GM21528 (cell line): ENCODE measurements around the gene ARHGAP22.

Experiments
- ATAC-seq: cut with Tn5 transposase; IDR thresholded peaks from one replicate; pipeline ENCODE4 v1.9.1; 2021; ENCODE audit warnings: mild to moderate bottlenecking, moderate library complexity; ENCODE audit not compliant: unreplicated experiment, low FRiP score

ARHGAP22 gene

DNA sequence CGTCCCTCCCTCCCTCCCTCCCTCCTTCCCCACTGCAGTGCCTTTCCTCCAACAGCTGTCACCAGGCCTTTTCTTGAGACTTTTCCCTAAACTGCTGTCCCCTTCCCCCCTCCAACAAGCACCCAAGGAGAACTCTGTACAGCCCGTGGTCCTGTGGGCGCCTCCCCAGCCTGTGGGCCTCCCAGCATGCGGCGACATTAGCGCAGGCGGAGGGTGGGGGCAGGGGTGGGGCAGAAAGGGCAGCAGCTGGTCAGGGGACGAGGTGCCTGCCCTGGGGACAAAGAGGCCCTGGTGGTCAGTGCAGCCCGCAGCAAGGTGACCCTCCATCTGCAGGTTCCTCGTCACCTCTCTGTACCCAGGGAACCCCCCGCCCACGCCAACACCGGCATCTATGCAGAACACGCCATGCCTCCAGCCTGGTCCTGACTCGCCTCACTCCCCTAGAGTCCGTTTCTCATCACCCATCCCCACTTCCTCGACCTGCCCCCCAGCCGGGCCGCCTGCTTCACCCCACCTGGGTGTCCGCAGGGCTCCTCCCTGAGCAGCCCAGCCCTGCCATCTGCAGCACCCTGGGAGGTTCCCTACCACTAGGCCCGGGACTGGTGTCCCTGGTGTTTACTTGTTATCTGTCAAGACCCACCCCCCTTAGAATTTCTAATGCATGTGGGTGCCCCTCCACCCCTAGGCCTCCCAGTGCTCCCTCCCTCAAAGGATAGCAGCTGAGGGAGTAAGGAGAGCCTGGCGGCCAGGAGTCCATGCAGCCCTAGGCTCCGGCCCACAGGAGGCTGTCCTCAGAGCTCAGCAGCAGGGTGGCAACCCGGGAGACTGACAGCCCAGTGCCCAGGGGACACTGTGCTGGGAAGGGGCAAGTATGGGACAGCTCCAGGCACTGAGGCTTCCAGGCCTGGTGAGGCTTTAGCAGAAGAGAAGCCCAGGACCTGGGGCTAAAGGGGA lies 147.8 kb downstream of the ARHGAP22 start:
- ATAC-seq, result no peak

DNA sequence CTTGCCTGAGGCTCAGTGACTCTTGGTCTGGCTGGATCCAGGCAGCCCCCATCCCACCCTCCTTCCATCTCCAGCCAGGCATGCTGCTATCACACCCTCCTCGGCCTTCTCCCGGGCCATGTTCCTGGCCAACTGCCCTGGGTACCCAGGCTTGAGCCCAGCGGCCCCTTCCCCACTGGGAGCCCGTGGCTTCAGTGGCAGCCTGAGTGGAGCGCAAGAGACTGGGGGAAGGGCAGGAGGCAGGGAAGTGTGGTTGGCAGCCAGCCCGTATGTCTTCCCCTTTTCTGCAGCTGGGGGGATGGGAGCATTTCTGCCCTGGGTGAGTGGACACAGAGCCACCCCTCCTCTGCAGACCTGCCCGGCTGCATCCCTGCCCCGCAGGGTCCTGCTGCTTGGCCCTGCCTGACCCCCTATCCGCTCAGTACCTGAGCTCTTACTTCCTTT lies 148.5 kb downstream of the ARHGAP22 start:
- no peak for ATAC-seq

DNA sequence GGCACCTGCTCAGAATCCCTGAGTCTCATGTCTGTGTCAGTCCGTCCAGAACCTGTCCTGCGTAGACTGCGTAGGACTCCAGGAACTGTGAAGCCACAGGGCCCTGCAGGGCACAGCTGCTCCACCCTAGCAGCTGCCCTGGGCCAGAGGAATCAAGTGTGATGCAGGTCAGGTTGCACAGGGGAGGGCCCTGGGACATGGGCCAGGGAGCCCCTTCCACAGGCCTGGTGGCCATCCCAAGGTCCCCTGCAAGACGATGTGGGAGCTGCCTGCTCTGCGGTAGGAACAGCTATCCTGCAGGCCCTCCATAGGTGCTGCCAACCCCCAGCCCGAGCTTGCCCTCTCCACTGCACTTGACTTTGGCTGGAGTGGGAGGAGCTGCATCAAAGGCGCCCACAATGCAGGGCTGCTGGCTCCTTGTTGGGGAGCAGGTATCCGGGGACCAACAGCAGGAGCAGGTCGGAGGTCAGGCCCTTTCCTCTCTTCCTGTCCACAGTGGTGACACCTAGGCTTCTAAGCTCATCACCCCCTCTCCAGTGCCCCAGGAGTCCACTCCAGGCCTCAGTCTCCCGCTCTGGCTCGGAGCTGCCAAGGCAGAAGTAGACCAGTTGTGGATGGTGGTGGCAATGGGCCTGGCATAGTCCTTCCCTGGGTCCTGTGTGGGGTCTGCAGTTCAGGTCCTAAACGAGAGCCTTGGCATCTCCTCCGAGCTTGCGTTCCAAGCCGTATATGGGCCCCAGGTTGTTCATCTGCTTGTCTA lies 149.3 kb downstream of the ARHGAP22 start:
- ATAC-seq, result no peak

DNA sequence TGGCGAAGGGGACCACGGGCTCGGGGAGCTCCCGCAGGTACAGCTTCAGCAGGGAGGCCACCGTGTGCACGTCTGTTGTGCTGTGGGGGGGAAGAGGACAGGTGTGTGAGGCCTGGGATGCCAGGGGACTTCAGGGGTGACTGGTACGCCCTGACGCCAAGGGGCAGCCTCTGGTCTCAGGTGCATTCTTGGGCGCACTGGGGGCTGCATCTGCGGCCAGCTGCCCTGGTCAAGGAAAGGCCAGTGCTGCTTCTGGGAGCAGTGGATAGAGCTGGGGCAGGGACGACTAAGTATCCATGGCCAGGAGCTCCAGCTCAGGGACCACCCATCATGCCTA lies 149.8 kb downstream of the ARHGAP22 start:
- ATAC-seq, result no peak

DNA sequence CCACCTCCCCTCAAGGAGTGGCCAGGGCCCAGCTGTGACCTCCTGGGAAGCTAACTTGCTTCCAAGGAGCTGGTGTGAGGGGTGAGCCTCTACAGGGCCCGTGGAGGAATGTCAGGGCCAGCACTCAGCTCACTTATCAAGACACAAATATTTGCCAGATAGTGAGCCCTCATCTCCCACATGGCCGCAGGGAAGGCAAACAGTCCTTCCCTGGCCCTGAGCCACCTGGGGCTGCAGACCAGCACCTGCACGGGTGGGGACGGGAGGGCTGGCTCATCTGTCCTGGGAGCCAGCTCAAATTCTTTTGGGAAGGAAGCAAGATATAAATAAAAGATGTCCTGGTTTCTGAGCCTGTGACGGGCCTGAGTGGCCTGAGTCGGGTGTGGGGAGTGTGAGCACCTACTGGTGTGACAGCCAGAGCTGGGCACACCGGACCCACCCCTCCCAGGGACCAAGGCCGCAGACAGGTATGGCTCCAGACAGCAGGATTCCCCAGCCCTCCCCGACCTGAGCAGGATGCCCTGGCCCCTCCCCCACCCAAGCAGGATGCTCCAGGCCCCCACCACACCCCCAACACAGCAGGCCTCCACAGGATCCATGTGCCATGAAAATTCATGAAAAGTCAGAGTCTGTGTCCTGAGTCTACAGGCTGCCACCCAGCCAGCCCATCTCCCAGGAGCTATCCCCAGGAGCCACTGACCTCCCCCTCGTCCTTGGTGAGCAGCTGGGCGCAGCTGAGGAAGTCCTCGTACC lies 150.4 kb downstream of the ARHGAP22 start:
- ATAC-seq, result no peak

DNA sequence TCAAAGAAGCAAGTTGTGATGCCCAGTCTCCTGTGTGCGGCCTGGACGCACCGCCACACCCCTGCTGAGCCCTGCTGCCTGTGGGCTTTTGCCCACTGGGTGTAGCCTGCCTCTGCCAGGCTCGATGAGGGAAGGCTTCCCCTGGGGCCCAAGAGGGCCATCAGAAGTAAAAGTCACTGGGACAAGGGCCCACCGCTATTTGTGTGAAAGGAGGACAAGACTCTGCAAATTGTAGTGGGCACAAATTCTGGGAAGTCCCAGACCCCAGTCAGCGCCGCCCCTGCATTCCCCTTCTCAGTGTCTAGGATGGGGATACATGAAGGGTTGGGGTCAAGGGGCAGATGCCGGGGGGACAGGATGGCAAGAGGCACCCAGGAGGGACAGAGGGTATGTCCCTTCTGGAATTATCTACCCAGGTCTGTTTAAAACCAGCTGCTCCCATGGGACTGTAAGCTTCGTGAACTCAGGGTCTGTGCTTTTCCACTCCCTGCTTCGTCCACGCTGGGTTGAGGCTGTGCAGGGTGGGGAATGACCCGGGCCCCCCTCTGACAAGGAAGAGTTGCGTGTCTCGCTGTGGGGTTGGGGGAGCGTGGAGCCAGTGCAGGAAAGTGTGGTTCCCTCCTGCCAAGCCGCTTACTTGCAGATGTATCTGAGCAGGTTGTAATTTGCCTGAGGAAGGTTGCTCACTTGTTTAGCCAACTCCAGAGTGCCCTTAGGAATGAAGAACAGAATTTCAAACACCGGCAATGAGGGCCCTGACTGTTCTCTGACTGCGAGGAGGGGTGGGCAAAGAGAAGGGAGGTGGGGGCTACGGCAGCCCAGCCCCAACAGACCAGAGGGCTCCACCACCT lies 151.2 kb downstream of the ARHGAP22 start:
- ATAC-seq, result no peak

DNA sequence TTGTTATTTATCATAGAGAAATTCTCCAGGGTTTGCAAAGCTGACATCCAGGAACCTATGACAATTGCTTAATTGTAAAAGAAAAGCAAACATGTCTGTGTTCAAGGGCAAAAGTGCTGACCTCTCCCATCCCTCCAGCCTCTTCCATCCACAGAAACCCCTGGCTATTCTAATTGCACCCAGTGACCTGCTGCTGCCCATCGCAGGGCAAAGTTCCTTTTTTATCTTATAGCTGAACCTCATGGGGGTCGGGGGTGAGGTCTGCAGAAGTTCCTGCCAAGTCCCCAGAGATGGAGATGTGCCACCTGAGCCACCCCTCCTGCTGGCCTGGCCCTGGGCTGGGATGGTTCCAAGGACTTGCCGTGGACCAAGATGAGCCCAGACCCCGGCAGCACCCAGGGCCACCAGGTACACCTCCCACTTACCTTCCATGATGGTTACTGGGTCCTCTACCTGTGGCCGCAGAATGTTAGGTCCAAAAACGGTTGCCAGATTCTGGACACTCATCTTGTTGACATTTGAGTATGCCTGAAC lies 151.9 kb downstream of the ARHGAP22 start:
- ATAC-seq, result no peak

DNA sequence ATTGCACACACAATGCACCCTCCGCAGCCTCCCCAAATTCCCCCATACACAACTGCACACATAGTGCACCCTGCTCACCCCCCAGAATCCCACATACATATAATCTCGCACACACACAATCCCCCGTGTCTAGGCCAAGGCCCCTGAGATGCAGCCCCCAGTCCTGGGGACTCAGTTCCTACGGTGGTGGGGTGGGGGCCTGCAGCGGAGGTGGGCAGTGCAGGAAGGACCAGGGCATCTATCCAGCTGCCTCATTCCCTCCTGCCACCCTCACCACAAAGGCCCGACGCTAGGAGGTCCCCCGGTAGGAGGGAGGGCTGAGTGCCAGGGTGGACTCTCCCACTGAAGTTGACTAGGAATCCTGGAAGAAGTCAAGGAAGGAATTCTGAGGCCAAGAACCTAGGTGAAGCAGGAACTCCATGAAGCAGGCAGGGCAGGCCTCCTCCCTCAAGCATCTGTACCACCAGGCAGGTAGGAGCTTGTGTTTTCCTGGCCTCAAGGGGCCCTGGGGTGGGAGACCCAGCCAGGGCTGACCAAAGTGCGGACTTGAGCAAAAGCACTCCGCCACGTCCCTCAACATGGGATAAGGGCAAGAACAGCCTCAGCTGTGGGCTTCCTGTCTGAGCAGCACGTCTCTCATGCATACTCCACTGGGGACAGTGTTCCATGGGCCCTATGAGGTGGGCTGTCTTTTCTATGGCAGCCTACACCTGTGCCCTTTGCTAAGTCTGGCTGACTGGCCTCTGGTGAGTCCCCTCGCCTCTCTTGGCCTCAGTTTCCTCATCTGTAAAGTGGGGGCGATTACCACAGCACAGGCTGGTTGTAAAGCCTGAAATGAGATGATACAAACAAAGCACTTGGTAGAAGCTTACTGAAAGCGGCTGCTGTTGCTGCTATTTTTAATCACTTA lies 152.6 kb downstream of the ARHGAP22 start:
- no peak for ATAC-seq

DNA sequence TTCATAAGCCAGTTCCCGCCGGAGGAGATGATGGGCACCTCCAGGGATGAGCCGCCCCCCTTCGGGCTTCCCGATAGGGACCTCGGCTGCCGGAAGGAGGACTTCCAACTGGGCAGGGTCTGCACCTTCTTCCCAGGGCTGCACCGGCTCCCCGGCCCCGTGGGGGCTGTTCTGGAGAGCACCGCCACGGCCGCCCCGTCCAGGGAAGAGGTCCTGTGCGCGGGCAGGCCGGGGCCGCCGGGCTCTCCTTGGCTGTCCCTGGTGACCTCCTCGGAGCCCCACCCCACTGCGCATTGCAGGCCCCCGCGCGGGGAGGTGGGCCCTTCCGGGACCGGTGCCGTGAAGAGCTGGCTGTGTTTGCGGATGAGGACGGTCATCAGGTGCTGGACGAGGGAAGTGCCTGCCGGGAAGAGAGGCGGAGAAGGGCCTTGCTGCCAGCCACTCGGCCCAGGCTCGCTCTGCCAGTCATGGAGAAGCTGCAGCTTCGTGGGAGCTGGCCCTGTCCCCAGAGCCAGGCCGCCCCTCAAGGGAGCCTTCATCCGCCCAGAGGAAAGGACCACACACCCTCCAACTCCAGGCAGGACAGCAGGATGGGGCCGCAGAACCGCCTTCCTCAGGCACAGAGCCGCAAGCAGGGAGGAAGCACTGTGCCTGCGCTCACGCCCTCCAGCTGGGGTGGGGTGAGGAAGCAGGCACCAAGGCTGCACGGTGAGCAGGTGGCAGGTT lies 154.0 kb downstream of the ARHGAP22 start:
- no peak for ATAC-seq

DNA sequence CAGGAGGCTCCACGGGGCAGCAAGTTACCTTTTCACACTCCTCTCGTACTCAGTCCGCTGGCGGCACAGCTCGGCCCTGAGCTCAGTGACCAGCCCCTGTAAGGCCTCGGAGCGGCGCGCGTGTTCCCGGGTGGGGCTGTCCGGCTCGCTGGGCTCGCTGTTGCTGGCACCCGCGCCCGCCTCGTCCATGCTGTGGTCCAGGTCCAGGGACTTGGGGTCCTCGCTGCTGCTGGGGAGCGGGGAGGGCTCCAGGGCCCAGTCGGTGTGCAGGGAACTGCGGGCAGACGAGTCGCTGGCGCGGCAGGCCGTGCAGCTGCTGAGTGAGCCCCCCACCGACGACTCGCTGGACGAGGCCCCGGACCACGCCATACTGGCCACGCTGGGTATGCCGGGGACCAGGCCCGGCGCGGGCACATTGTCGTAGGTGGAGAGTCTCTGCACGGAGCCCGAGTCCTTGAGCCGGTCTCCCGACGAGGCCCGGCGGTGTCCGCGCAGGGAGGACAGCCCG lies 154.6 kb downstream of the ARHGAP22 start:
- no peak for ATAC-seq

DNA sequence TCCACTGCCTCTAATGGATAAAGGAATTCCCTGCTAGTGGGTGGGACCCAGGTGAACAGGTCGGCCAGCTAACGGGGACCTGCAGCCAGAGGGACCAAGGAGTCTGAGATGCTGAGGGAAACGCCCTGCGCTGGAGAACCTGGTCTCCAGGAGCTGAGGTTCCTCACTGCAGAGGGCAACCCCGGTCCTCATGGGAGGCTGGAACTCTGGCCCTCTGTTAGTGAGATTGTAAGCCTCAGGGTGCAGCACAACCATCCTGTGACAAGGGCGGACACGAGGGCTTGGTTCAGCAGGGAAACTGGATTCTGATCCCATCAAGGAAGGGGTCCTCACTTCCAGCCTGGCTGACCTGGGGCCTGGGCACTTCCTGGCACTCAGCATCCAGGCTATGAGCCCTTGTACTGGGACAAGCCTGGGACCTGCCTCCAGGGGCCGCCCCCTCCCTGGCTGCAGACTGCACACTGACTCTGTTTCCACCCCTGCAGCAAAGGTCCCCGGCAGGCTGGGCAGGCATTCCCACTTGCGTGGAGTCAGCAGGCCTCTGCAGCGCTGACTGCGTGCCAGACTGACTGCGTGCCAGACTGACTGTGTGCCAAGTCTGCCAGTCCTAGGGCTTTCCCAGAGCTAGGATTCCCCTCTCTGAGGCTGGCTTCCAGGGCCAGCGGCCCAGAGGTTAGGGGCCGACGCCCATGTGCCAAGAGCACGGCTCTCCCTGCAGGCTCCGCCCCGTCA lies 155.2 kb downstream of the ARHGAP22 start:
- ATAC-seq, result no peak

DNA sequence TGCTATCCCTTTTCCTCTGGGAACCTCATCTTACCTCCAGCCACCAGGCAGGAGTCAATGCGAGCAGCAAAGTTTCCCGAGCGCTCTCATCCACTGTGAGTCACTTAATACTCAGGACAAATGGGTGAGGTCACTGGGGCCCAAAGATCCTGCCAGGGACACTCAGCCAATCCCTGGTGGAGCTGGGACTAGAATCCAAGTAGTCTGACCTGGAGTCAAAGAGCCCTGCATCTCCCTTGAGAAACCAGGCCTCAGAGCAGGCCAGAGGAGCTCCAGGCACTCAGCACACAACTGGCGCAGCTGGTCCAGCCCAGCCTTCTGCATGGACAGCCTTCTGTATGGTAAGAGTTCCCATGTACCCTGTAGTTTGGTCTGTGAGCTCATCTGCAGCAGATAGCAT lies 156.1 kb downstream of the ARHGAP22 start:
- ATAC-seq, result no peak

DNA sequence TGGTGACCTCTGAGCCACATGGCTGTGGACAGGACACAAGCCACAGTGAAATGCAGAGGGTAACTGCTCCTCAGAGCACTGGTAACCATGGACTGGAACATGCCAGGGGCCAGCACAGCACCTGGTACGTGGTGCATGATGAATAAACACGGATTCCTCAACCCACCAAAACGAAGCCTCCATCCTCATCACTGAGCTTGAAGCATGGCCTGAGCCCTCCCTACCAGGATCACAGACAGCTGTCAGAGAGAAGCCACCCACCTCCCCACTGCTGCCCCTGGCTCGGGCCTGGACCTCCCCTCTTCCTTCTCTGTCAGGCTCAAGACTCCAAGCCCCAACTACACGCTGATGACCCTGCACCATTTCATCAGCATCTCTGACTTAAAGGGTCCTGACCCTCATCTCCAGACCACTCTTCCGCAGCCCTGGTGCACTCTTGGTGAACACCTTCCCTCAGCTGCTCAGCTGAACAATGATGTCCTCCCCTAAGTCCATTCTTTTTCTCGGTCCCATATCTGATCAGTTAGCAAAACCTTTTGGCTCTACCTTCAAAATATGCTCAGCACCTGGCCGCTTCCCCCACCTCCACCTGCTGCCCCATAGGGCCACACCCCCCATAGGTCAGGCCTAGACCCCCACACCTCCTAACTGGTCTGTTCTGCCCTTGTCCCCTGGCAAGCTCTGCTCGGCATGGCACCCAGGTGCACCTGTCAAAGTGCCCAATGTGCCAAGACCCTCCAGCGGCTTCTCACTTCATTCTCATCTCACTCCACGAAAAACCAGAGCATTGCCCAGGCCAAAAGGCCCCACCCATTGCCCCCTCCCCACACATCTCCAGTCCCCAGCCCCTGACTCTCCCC lies 157.3 kb downstream of the ARHGAP22 start:
- no peak for ATAC-seq

DNA sequence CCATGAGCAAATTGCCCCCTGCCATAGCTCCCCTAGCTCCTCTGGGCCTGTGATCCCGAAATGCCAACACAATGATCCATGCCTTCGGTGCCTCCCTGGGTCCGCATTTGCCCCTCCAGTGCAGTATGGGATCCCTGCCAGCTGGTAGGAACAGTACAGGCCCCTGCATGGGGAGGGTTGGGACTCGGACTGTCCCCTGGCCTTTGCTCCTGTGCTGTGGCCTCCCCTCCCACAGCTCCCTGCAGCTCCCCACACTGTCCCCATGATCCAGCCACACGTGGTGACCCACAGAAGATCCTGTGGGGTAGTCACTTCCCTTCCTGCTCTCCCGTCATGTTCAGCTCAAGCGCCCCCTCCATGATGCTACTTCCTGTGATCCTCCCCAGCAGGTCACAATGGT lies 158.1 kb downstream of the ARHGAP22 start:
- no peak for ATAC-seq

DNA sequence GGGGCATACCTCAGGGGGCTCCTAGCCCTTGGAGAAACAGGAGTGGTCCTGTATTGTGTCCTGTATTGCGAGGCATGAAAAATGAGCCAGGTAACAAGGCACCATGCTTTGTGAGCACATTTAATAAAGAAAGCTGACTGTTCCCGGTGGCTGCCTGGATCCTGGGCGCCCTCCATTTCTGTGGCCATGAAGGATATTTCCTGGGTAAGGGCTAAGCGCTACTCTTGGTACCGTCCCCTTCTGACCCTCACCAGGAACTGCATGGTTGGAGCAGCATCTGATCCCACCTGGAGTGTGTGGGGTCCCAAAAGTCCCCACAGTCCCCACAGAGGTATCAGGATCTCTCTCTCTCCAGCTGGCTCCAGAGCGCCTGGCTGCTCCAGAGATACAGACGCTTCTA lies 158.9 kb downstream of the ARHGAP22 start:
- no peak for ATAC-seq
